Measurements from ENCODE around the gene NSF.
"Not testable (repeated sequence)": the region's sequence is repeated elsewhere in the genome, so short reads cannot be mapped to it uniquely, and the experiment has no call there.

The NSF gene

GRCh38 chr17:46603125-46603524, 12.7 kb downstream of the NSF start:
- not testable (repeated sequence) for H3K36me3 Mint-ChIP-seq (ENCODE audit: insufficient read depth); ATAC-seq (replicated peaks); H3K4me3 Mint-ChIP-seq; H3K4me1 Mint-ChIP-seq (ENCODE audit: low read depth in 2 of 2); H3K27me3 Mint-ChIP-seq; H3K9me3 Mint-ChIP-seq; DNase-seq; H3K27ac Mint-ChIP-seq

DNA sequence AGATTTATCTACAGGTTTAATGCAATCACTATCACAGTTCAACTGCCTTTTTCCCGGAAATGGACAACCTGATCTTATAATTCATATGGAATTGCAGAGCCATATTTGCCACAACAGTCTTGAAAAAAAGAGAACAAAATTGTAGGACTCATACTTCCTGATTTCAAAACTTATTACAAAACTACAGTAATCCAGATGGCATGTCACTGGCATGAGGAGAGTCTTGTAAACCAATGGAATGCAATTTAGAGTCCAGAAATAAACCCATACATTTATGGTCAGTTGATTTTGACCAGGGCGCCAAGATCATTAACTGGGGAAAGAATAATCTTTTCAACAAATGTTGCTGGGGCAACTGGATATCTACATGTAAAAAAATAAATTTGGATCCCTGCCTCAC, 20.8 kb downstream of the NSF start:
- ATAC-seq (replicated peaks); H3K4me1 Mint-ChIP-seq (ENCODE audit: low read depth in 2 of 2); DNase-seq; H3K4me3 Mint-ChIP-seq; H3K36me3 Mint-ChIP-seq (ENCODE audit: insufficient read depth); H3K27ac Mint-ChIP-seq; H3K27me3 Mint-ChIP-seq; H3K9me3 Mint-ChIP-seq: not testable (repeated sequence)

GRCh38 chr17:46613876-46614275, 23.4 kb downstream of the NSF start:
- H3K27ac Mint-ChIP-seq; ATAC-seq (replicated peaks); H3K36me3 Mint-ChIP-seq (ENCODE audit: insufficient read depth); DNase-seq; H3K9me3 Mint-ChIP-seq; H3K4me1 Mint-ChIP-seq (ENCODE audit: low read depth in 2 of 2); H3K4me3 Mint-ChIP-seq; H3K27me3 Mint-ChIP-seq: not testable (repeated sequence)

- not testable (repeated sequence) for H3K4me1 Mint-ChIP-seq (ENCODE audit: low read depth in 2 of 2); ATAC-seq (replicated peaks); H3K4me3 Mint-ChIP-seq; H3K27me3 Mint-ChIP-seq; H3K9me3 Mint-ChIP-seq; H3K36me3 Mint-ChIP-seq (ENCODE audit: insufficient read depth); DNase-seq; H3K27ac Mint-ChIP-seq
Observed at GRCh38 chr17:46617121-46617520, 26.7 kb downstream of the NSF start.

GRCh38 chr17:46618975-46619374, 28.5 kb downstream of the NSF start:
- H3K4me3 Mint-ChIP-seq; H3K27ac Mint-ChIP-seq; H3K4me1 Mint-ChIP-seq (ENCODE audit: low read depth in 2 of 2); H3K27me3 Mint-ChIP-seq; H3K9me3 Mint-ChIP-seq; DNase-seq; H3K36me3 Mint-ChIP-seq (ENCODE audit: insufficient read depth); ATAC-seq (replicated peaks): not testable (repeated sequence)

DNA sequence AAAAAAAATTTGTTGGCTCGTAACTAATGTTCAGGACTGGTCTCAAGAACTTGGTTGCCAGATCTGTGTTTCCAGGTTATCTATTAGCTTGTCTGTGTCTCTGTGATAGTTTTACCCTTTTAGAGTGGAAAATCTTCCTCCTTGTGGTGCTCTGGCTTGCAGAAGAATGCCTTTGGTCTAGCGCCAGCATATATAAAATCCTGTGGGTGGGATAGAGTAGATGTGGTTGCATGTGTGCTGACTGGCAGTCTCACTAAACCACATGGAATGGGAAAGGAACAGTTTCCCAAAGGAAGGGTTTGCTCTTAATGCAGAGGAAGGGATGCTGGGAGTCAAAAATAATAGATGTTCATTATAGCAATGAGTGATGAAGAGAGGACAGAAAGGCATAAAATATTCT, 33.3 kb downstream of the NSF start:
- not testable (repeated sequence) for DNase-seq; H3K36me3 Mint-ChIP-seq (ENCODE audit: insufficient read depth); H3K27me3 Mint-ChIP-seq; H3K27ac Mint-ChIP-seq; H3K9me3 Mint-ChIP-seq; ATAC-seq (replicated peaks); H3K4me3 Mint-ChIP-seq; H3K4me1 Mint-ChIP-seq (ENCODE audit: low read depth in 2 of 2)

DNA sequence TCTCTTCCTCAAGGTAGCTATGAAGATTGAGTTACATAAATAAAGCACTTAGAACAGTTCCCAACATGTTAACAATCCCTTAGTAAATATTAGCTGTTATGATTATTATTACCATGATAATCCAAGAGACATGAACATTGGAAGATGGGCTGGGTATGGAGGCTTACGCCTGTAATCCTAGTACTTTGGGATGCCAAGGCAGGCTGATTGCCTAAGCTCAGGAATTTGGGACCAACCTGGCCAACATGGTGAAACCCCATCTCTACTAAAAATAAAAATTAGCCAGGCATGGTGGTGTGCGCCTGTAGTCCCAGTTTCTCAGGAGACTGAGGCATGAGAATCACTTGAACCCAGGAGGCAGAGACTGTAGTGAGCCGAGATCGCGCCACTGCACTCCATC, 34.3 kb downstream of the NSF start:
- H3K27ac Mint-ChIP-seq; H3K9me3 Mint-ChIP-seq; H3K4me1 Mint-ChIP-seq (ENCODE audit: low read depth in 2 of 2); ATAC-seq (replicated peaks); DNase-seq; H3K4me3 Mint-ChIP-seq; H3K36me3 Mint-ChIP-seq (ENCODE audit: insufficient read depth); H3K27me3 Mint-ChIP-seq: not testable (repeated sequence)

DNA sequence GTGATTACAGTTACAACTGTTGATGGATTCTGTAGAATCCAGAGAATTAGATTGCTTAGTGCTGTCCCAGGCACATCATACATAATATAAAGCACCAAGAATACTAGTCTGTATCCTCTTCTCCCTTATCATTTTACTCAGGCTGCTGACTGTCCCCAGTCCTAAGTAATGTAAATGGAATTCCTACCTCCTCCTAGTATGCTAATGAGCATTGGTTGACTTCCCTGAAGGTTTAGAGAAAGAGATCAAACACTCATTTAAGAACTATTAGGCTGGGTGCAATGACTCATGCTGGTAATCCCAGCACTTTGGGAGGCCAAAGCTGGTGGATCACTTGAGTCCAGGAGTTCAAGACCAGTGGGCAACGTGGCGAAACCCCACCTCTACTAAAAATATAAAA, 37.0 kb downstream of the NSF start:
- not testable (repeated sequence) for H3K36me3 Mint-ChIP-seq (ENCODE audit: insufficient read depth); H3K4me3 Mint-ChIP-seq; H3K4me1 Mint-ChIP-seq (ENCODE audit: low read depth in 2 of 2); H3K27ac Mint-ChIP-seq; DNase-seq; H3K27me3 Mint-ChIP-seq; ATAC-seq (replicated peaks); H3K9me3 Mint-ChIP-seq

- DNase-seq; H3K36me3 Mint-ChIP-seq (ENCODE audit: insufficient read depth); H3K4me3 Mint-ChIP-seq; H3K27me3 Mint-ChIP-seq; H3K9me3 Mint-ChIP-seq; H3K4me1 Mint-ChIP-seq (ENCODE audit: low read depth in 2 of 2); H3K27ac Mint-ChIP-seq: not testable (repeated sequence)
- ATAC-seq (replicated peaks) = peak; percentile 100
Observed at GRCh38 chr17:46628753-46629436, 38.4 kb downstream of the NSF start.

- not testable (repeated sequence) for H3K27me3 Mint-ChIP-seq; H3K36me3 Mint-ChIP-seq (ENCODE audit: insufficient read depth); H3K27ac Mint-ChIP-seq; DNase-seq; H3K9me3 Mint-ChIP-seq; ATAC-seq (replicated peaks); H3K4me3 Mint-ChIP-seq; H3K4me1 Mint-ChIP-seq (ENCODE audit: low read depth in 2 of 2)
Observed at GRCh38 chr17:46632146-46632545, 41.7 kb downstream of the NSF start.

- peak; percentile 87 for ATAC-seq (replicated peaks)
Observed at GRCh38 chr17:46634844-46635243, 44.4 kb downstream of the NSF start.

DNA sequence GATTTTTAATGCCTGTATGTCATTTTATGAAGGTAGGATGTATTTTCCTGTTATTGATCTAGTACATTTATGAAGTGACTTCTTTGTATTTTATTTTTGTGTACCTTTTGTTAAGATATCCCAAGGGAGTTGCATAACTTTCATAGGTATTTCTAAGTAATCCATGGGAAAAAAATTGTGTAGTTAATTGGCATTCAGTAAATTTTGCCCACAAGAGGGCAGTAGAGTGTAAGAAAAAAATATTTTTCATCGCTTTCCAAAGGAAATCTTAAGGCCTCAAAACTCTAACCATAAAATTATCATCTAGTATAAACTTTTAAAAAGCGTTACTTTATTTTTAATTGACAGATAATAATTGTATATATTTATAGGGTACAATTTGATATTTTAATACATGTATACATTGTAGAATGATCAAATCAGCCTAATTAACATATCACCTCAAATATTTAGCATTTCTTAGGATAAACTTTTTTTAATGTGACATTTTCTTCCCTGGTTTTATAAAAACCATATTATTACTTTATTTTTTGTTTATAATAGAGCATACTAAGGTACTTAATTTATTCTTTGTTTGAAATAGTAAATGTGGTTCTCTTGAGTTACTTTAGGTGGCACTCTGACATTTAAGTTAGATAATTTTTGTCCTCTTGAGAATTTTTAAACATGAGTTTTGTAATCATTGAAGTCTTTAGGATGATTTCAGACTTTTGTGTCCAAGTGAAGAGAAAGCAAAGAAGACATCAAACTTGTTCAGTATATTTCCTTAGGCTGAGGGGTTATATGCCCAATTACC, 51.6 kb downstream of the NSF start:
- not testable (repeated sequence) for H3K36me3 Mint-ChIP-seq (ENCODE audit: insufficient read depth); H3K4me3 Mint-ChIP-seq; H3K4me1 Mint-ChIP-seq (ENCODE audit: low read depth in 2 of 2); DNase-seq; ATAC-seq (replicated peaks); H3K9me3 Mint-ChIP-seq; H3K27ac Mint-ChIP-seq; H3K27me3 Mint-ChIP-seq

More at GRCh38 chr17:46634844-46635243, 44.4 kb downstream of the NSF start:
- H3K4me1 Mint-ChIP-seq (ENCODE audit: low read depth in 2 of 2); H3K36me3 Mint-ChIP-seq (ENCODE audit: insufficient read depth); H3K4me3 Mint-ChIP-seq; H3K27me3 Mint-ChIP-seq; H3K9me3 Mint-ChIP-seq; H3K27ac Mint-ChIP-seq; DNase-seq: not testable (repeated sequence)

- H3K27me3 Mint-ChIP-seq; H3K4me3 Mint-ChIP-seq; H3K27ac Mint-ChIP-seq; ATAC-seq (replicated peaks); H3K4me1 Mint-ChIP-seq (ENCODE audit: low read depth in 2 of 2); H3K9me3 Mint-ChIP-seq; DNase-seq; H3K36me3 Mint-ChIP-seq (ENCODE audit: insufficient read depth): not testable (repeated sequence)
Observed at GRCh38 chr17:46647251-46647650, 56.8 kb downstream of the NSF start.

- DNase-seq; H3K9me3 Mint-ChIP-seq; H3K27ac Mint-ChIP-seq; H3K27me3 Mint-ChIP-seq; H3K36me3 Mint-ChIP-seq (ENCODE audit: insufficient read depth); H3K4me1 Mint-ChIP-seq (ENCODE audit: low read depth in 2 of 2); H3K4me3 Mint-ChIP-seq; ATAC-seq (replicated peaks): not testable (repeated sequence)
Observed at GRCh38 chr17:46647688-46648278, 57.3 kb downstream of the NSF start.

Measured in effector memory CD8-positive, alpha-beta T cell (primary cell).